Gastrocnemius medialis (tissue), 4 donors: ENCODE results near the gene CTBP2. TPM values are rescaled to one million over a fixed set of nuclear protein-coding genes. Genes with fewer than 3 reads are reported as not detected.

Experiments used
- ATAC-seq, 2 donors: fragments of 150-250 bp; one replicate each; pipeline ENCODE4 v1.9.1; 2016
- DNase-seq, 2 donors: peaks; one replicate each; pipeline ENCODE4 v3.0.0-alpha.2; 2019
- H3K27ac ChIP-seq, 4 donors: fragments of 200-600 bp; sonication (generic); 1 replicate in 1 of 4; 2 replicates in 3 of 4; pipeline ENCODE4 v1.5.1; 2016 to 2018; ENCODE audit warnings: mild to moderate bottlenecking in 2 of 4, moderate library complexity in 1 of 4
- H3K27me3 ChIP-seq, 3 donors: fragments of 200-600 bp; sonication (generic) in 2 of 3; 1 replicate in 1 of 3; 2 replicates in 2 of 3; pipeline versions ENCODE4 v1.5.1 to v1.6.0; 2016 to 2019; ENCODE audit warnings: mild to moderate bottlenecking in 1 of 3, moderate library complexity in 1 of 3
- H3K36me3 ChIP-seq, 2 donors: fragments of 200-600 bp; sonication (generic) in 1 of 2; one replicate each; pipeline ENCODE4 v1.5.1; 2017 to 2018
- H3K4me1 ChIP-seq, 2 donors: fragments of 200-600 bp; sonication (generic) in 1 of 2; one replicate each; pipeline ENCODE4 v1.5.1; 2016 to 2017; ENCODE audit warnings: mild to moderate bottlenecking in 2 of 2
- H3K4me3 ChIP-seq, 4 donors: fragments of 200-600 bp; sonication (generic) in 3 of 4; 1 replicate in 1 of 4; 2 replicates in 3 of 4; pipeline ENCODE4 v1.5.1; 2016 to 2019; ENCODE audit warnings: mild to moderate bottlenecking in 2 of 4
- H3K9me3 ChIP-seq, 3 donors: fragments of 200-600 bp; sonication (generic) in 2 of 3; 1 replicate in 1 of 3; 2 replicates in 2 of 3; pipeline ENCODE4 v1.5.1; 2016 to 2019
- CTCF ChIP-seq, 5 experiments: fragments of 450-650 bp in 3 of 5; fragments of 200-600 bp in 2 of 5; sonication (generic) in 2 of 5; IDR thresholded peaks in 4 of 5; conservative IDR thresholded peaks in 1 of 5; 1 replicate in 4 of 5; 2 replicates in 1 of 5; pipeline ENCODE4 v1.5.1; 2016 to 2019; ENCODE audit warnings: antibody characterized with exemption in 5 of 5, mild to moderate bottlenecking in 3 of 5, moderate library complexity in 3 of 5
- POLR2A ChIP-seq, 2 donors: fragments of 450-650 bp; IDR thresholded peaks; one replicate each; pipeline ENCODE4 v1.6.1; 2017; ENCODE audit warnings: antibody characterized with exemption in 2 of 2, mild to moderate bottlenecking in 2 of 2, moderate library complexity in 2 of 2
- in situ Hi-C, 4 donors: fragments of 200-750 bp; cut with MboI; loops; one replicate each; pipeline versions ENCODE4 v1.15.0 to v1.8.0; 2017; ENCODE audit warnings: low sequenced_read_pairs in 4 of 4
- intact Hi-C: fragments of 100-400 bp; cut with DNase I; formaldehyde crosslinking; loops from one replicate; pipeline ENCODE4 v1.15.1; 2023; ENCODE audit warnings: low total_unique reads
- total RNA-seq, 4 donors: library from RNA; depleted of rRNA; stranded (reverse); fragments of >200 nt; gene quantifications; one replicate each; pipeline versions ENCODE4 v1.1.0 to v1.2.3, GENCODE V29; 2016

CTBP2 gene
- total RNA-seq, 4 donors from 2014 or later = 13.9 to 36.7 (median 21.1) TPM

- no peak overlapping the region for H3K4me3 ChIP-seq
- no peaks in the 10 kb centered on the region for H3K36me3 ChIP-seq
- no peaks in the 10 kb centered on the region for H3K9me3 ChIP-seq
- ATAC-seq (no peak), DNase-seq (no peak)
- no peaks in the 10 kb centered on the region for H3K27me3 ChIP-seq
- in situ Hi-C loops = loop anchor here in 1 of 4 donors (25.0 kb wide), 1 partner anchor 308 kb away; no protein-coding TSS in a partner anchor
- intact Hi-C loops = no loop called here
- TF ChIP-seq CTCF (IDR thresholded peaks at IDR 0.05 in 4 of 5, conservative IDR thresholded peaks at IDR 0.05 in 1 of 5) = no peak
- no peak for TF ChIP-seq POLR2A (IDR thresholded peaks at IDR 0.05)
- peak overlapping the region in 2 of 4 donors; percentile 39 to 79 for H3K27ac ChIP-seq
- peaks cover 55 to 73% of the 10 kb centered on the region in 2 donors for H3K4me1 ChIP-seq
Measured at GRCh38 chr10:125029584-125030242, 130.7 kb downstream of the CTBP2 start.

GRCh38 chr10:125027871-125028869 is 132.2 kb downstream of the CTBP2 start:
- H3K27me3 ChIP-seq = no peaks in the 10 kb centered on the region
- in situ Hi-C loops (loop anchor here in 1 of 4 donors (25.0 kb wide), 1 partner anchor 309 kb away; no protein-coding TSS in a partner anchor), intact Hi-C loops (no loop called here)
- TF ChIP-seq CTCF (IDR thresholded peaks at IDR 0.05 in 4 of 5, conservative IDR thresholded peaks at IDR 0.05 in 1 of 5) = no peak
- peak; percentile 8 to 11 for TF ChIP-seq POLR2A (IDR thresholded peaks at IDR 0.05)
- peak overlapping the region; percentile 66 to 79 (median 72) for H3K27ac ChIP-seq
- ATAC-seq (peak; percentile 29 to 55), DNase-seq (no peak)
- no peaks in the 10 kb centered on the region for H3K36me3 ChIP-seq
- no peak overlapping the region for H3K4me3 ChIP-seq
- no peaks in the 10 kb centered on the region for H3K9me3 ChIP-seq
- H3K4me1 ChIP-seq = peaks cover 65 to 77% of the 10 kb centered on the region in 2 donors

DNA sequence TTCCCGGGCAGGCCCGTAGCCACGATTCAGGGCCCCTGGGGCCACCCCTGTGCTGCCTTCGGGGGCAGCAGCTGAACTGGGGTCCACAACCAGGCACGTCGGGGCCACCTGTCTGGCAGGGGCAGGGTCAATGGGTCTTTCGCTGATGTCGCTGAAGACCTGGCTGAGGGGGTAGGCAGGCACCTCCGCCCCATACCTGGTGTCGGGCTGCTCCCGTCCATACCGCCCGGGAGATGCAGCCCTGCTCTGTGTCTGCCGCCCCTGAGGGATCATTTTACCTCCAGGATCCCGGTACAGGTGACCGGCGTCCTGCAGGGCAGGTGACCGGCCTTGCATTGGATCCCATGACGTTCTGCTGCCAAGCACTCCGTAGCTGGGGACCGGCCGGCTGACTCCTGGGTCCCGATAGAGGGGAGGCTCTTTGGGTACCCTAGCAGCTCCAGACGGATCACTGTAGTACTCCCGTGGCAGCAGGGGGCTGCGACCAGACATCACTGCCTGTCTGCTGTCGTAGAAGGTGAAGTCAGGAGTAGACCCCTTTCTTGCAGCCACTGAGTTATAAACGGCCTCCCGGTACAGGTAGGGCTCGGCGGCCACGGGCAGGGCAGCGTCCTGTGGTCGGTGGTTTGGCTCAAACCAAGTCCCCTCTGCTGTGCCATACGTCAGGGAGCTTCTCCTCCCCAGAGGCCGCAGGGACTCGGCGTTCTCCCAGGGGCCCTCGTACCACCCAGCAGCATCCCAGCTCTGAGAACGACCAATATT is 133.2 kb downstream of the CTBP2 start:
- in situ Hi-C loops (loop anchor here in 1 of 4 donors (25.0 kb wide), 1 partner anchor 310 kb away; no protein-coding TSS in a partner anchor), intact Hi-C loops (no loop called here)
- TF ChIP-seq POLR2A (IDR thresholded peaks at IDR 0.05) = no peak
- TF ChIP-seq CTCF (IDR thresholded peaks at IDR 0.05 in 4 of 5, conservative IDR thresholded peaks at IDR 0.05 in 1 of 5) = no peak
- DNase-seq (no peak), ATAC-seq (no peak)
- Histone ChIP-seq H3K4me3 (no peak overlapping the region), H3K27ac (peak overlapping the region; percentile 66 to 79 (median 72)), H3K9me3 (no peaks in the 10 kb centered on the region), H3K36me3 (no peaks in the 10 kb centered on the region), H3K27me3 (no peaks in the 10 kb centered on the region), H3K4me1 (peaks cover 65 to 77% of the 10 kb centered on the region in 2 donors)
